Liver (tissue), 3 donors: ENCODE data around the gene FLT1.

ENCODE experiments used
- CTCF ChIP-seq: fragments of 150-350 bp; IDR thresholded peaks from 2 replicates; pipeline ENCODE4 v1.5.1; 2017; ENCODE audit warnings: improper control_type of control experiment, low read depth, low read length; ENCODE audit not compliant: missing input control
- GABPA ChIP-seq, 2 donors: IDR thresholded peaks in 1 of 2; conservative IDR thresholded peaks in 1 of 2; 2 replicates each; pipeline ENCODE4 v1.6.1; 2016; ENCODE audit warnings: antibody characterized with exemption in 2 of 2, mild to moderate bottlenecking in 1 of 2, moderate library complexity in 1 of 2
- JUND ChIP-seq, 2 donors: IDR thresholded peaks; 2 replicates each; pipeline ENCODE4 v1.6.1; 2016; ENCODE audit warnings: antibody characterized with exemption in 2 of 2
- donor health status: healthy.
- donor health status: healthy.

GRCh38 chr13:28299916-28300315 lies 195.0 kb downstream of the FLT1 start:
- no peak for TF ChIP-seq JUND (IDR thresholded peaks at IDR 0.05)
- no peak for TF ChIP-seq CTCF
- no peak for TF ChIP-seq GABPA (IDR thresholded peaks at IDR 0.05 in 1 of 2, conservative IDR thresholded peaks at IDR 0.05 in 1 of 2)
